Kidney epithelial cell (primary cell): ENCODE measurements around the gene FOXD2. TPM values are rescaled to one million over a fixed set of nuclear protein-coding genes. Genes with fewer than 3 reads are reported as not detected.

Experiments used
- DNase-seq: peaks from one replicate; pipeline ENCODE4 v3.0.0-alpha.2; 2010; ENCODE audit warnings: low read depth
- H3K27me3 ChIP-seq: 2 replicates; pipeline ENCODE4 v1.6.0; 2011; ENCODE audit warnings: low read length; ENCODE audit not compliant: control insufficient read depth, insufficient read depth
- H3K36me3 ChIP-seq: 2 replicates; pipeline ENCODE4 v1.5.1; 2011; ENCODE audit warnings: low read length; ENCODE audit not compliant: control insufficient read depth, insufficient read depth
- H3K4me3 ChIP-seq: 2 replicates; pipeline ENCODE4 v1.5.1; 2011; ENCODE audit warnings: low read depth, mild to moderate bottlenecking, control low read depth, low read length
- CTCF ChIP-seq: IDR thresholded peaks from 2 replicates; pipeline ENCODE4 v1.5.1; 2011; ENCODE audit warnings: mild to moderate bottlenecking, moderate library complexity, low read length, control low read depth, inconsistent platforms; ENCODE audit not compliant: insufficient read depth, poor library complexity, severe bottlenecking
- total RNA-seq: library from RNA; depleted of rRNA; stranded (reverse); fragments of >200 nt; gene quantifications from 2 replicates; pipeline ENCODE4 v1.2.3, GENCODE V29; 2015

Gene FOXD2
- total RNA-seq, 1 donor from 2014 or later, result 0.21 TPM

GRCh38 chr1:47479664-47480063 is 41.8 kb downstream of the FOXD2 start:
- no peaks in the 10 kb centered on the region for H3K36me3 ChIP-seq
- TF ChIP-seq CTCF, result no peak
- peaks cover 17% of the 10 kb centered on the region for H3K27me3 ChIP-seq
- H3K4me3 ChIP-seq, result no peak overlapping the region
- DNase-seq, result no peak

DNA sequence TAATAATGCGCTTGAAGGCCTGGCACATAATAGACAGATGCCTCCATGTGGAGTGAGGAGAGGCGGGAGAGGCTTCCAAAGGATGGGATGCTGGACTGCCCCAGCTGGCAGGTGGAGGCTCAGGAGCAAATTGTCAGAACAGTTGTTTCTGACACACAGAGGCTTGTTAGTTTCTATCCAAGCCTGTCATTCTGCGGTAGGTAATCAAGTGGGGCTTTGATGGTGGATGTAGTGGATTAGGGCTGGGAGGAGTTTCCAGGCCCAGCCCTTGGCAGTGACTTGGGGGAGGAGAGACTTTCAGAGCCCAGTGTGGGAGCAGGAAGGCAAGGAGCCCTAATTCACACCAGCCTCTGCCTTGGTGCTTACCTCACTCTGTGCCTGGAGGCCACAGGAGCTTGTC is 44.1 kb downstream of the FOXD2 start:
- no peak for DNase-seq
- Histone ChIP-seq H3K4me3 (no peak overlapping the region), H3K27me3 (peaks cover 13% of the 10 kb centered on the region), H3K36me3 (no peaks in the 10 kb centered on the region)
- TF ChIP-seq CTCF, result no peak

DNA sequence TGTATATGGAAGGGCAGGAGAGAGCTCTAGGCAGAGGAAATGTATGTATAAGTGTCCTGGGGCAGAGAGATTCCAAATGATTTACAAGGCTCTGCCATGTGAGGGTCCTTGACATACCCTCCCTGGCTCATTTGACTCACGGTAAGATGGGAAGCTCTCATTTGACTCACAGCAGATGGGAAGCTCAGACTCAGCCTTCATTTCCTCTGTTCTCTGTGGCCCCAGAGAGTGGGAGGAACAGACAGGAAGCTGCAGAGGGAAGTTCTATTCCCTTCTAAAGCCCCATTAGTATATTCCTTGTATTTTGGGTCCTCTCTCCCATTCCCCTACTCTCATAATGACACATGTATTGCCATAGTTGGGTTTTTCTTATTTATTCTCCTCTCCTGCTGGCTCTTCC is 44.9 kb downstream of the FOXD2 start:
- H3K4me3 ChIP-seq, result no peak overlapping the region
- TF ChIP-seq CTCF, result no peak
- no peak for DNase-seq
- H3K27me3 ChIP-seq, result peaks cover 13% of the 10 kb centered on the region
- H3K36me3 ChIP-seq, result no peaks in the 10 kb centered on the region

GRCh38 chr1:47483651-47484050 is 45.8 kb downstream of the FOXD2 start:
- DNase-seq, result no peak
- TF ChIP-seq CTCF, result no peak
- peaks cover 8% of the 10 kb centered on the region for H3K27me3 ChIP-seq
- H3K36me3 ChIP-seq, result no peaks in the 10 kb centered on the region
- H3K4me3 ChIP-seq, result no peak overlapping the region

GRCh38 chr1:47485817-47486216 is 48.0 kb downstream of the FOXD2 start:
- no peak for TF ChIP-seq CTCF
- no peak for DNase-seq
- peaks cover 3% of the 10 kb centered on the region for H3K27me3 ChIP-seq
- no peaks in the 10 kb centered on the region for H3K36me3 ChIP-seq
- no peak overlapping the region for H3K4me3 ChIP-seq

DNA sequence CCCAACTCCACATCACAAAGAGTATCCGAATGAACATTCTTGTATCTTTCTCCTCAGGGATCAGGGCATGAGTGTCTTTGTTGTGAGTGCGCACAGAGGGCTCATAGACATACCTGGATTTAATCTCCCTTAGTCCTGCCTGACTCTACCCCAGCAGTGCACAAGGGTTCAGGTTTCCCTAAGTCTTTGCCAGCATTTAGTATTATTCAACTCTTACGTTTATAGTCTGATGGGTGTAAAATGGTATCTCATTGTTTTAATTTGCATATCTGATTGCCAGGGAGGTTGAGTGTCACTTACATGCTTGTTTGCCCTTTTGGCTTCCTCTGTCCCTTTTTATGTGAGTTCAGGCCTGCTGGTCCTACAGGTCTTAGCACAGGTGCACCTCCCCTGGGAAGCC is 49.5 kb downstream of the FOXD2 start:
- TF ChIP-seq CTCF, result no peak
- no peaks in the 10 kb centered on the region for H3K36me3 ChIP-seq
- H3K27me3 ChIP-seq, result peaks cover 3% of the 10 kb centered on the region
- no peak overlapping the region for H3K4me3 ChIP-seq
- no peak for DNase-seq
